ENCODE results near the gene LTBP3. TPM values are rescaled to one million over a fixed set of nuclear protein-coding genes. Genes with fewer than 3 reads are reported as not detected.
A peak's percentile ranks its signal among the peaks of the same experiment; 100 is the strongest.
"Not testable (repeated sequence)": the region's sequence is repeated elsewhere in the genome, so short reads cannot be mapped to it uniquely, and the experiment has no call there.

The LTBP3 gene
- total and polyA plus RNA-seq, 2 experiments from 2014 or later, result 53.7 to 85.3 TPM

- peaks cover 37% of the 10 kb centered on the region for H3K79me2 ChIP-seq
- H3K36me3 ChIP-seq (replicated peaks; ENCODE audit: insufficient read depth, low read depth), result no peaks in the 10 kb centered on the region
- H3K27ac ChIP-seq, result peak overlapping the region; percentile 97
- H3K9me3 ChIP-seq (ENCODE audit: low read depth), result no peaks in the 10 kb centered on the region
- 58% methylated on average over 31 of the region's 31 CpGs for WGBS (ENCODE audit: low lambda C conversion rate, missing lambda C conversion rate)
- DNase-seq (ENCODE audit: low spot score), result no peak
- H4K20me1 ChIP-seq (ENCODE audit: insufficient read depth, poor library complexity, severe bottlenecking), result peaks cover 3% of the 10 kb centered on the region
- H3K9me2 ChIP-seq (replicated peaks; ENCODE audit: insufficient read depth), result no peaks in the 10 kb centered on the region
- no peaks in the 10 kb centered on the region for H3K27me3 ChIP-seq
- peak overlapping the region; percentile 97 for H3K4me2 ChIP-seq
- peak overlapping the region; percentile 67 for H2AFZ ChIP-seq
- peaks cover 34% of the 10 kb centered on the region for H3K4me1 ChIP-seq (ENCODE audit: insufficient read depth)
- TF ChIP-seq, protein P1, sequence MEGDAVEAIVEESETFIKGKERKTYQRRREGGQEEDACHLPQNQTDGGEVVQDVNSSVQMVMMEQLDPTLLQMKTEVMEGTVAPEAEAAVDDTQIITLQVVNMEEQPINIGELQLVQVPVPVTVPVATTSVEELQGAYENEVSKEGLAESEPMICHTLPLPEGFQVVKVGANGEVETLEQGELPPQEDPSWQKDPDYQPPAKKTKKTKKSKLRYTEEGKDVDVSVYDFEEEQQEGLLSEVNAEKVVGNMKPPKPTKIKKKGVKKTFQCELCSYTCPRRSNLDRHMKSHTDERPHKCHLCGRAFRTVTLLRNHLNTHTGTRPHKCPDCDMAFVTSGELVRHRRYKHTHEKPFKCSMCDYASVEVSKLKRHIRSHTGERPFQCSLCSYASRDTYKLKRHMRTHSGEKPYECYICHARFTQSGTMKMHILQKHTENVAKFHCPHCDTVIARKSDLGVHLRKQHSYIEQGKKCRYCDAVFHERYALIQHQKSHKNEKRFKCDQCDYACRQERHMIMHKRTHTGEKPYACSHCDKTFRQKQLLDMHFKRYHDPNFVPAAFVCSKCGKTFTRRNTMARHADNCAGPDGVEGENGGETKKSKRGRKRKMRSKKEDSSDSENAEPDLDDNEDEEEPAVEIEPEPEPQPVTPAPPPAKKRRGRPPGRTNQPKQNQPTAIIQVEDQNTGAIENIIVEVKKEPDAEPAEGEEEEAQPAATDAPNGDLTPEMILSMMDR (IDR thresholded peaks at IDR 0.05; ENCODE audit: poor library complexity), result no peak
- TF ChIP-seq EZH2phosphoT487 (IDR thresholded peaks at IDR 0.05; ENCODE audit: low read depth, severe bottlenecking, unreplicated experiment), result no peak
- peak overlapping the region; percentile 88 for H3K4me3 ChIP-seq
Measured at GRCh38 chr11:65525546-65526480, 32.3 kb downstream of the LTBP3 start.

- TF ChIP-seq, protein P1 (IDR thresholded peaks at IDR 0.05; ENCODE audit: poor library complexity), result no peak
- TF ChIP-seq EZH2 (IDR thresholded peaks at IDR 0.05; ENCODE audit: borderline replicate concordance) (no peak), EZH2phosphoT487 (IDR thresholded peaks at IDR 0.05; ENCODE audit: low read depth, severe bottlenecking, unreplicated experiment) (no peak)
- Histone ChIP-seq H4K20me1 (ENCODE audit: insufficient read depth, poor library complexity, severe bottlenecking) (peaks cover 3% of the 10 kb centered on the region), H3K79me2 (peaks cover 37% of the 10 kb centered on the region), H3K9me2 (replicated peaks; ENCODE audit: insufficient read depth) (no peaks in the 10 kb centered on the region), H3K4me2 (peak within 1 kb of the TSS; percentile 97), H3K9me3 (ENCODE audit: low read depth) (no peaks in the 10 kb centered on the region), H3K27me3 (no peaks in the 10 kb centered on the region), H3K27ac (peak within 1 kb of the TSS; percentile 97), H3K4me1 (ENCODE audit: insufficient read depth) (peaks cover 34% of the 10 kb centered on the region), H3K36me3 (replicated peaks; ENCODE audit: insufficient read depth, low read depth) (no peaks in the 10 kb centered on the region), H2AFZ (peak within 1 kb of the TSS; percentile 67), H3K4me3 (peak within 1 kb of the TSS; percentile 88)
- peak; percentile 94 for DNase-seq (ENCODE audit: low spot score)
- under 1% methylated on average over 37 of the region's 82 CpGs for WGBS (ENCODE audit: low lambda C conversion rate, missing lambda C conversion rate)
Measured at GRCh38 chr11:65524741-65525545, 33.2 kb downstream of the LTBP3 start, which contains the start of gene SCYL1. SCYL1 (plus strand) TSS chr11:65525083; CDS start chr11:65525154, 71 bp downstream.

DNA sequence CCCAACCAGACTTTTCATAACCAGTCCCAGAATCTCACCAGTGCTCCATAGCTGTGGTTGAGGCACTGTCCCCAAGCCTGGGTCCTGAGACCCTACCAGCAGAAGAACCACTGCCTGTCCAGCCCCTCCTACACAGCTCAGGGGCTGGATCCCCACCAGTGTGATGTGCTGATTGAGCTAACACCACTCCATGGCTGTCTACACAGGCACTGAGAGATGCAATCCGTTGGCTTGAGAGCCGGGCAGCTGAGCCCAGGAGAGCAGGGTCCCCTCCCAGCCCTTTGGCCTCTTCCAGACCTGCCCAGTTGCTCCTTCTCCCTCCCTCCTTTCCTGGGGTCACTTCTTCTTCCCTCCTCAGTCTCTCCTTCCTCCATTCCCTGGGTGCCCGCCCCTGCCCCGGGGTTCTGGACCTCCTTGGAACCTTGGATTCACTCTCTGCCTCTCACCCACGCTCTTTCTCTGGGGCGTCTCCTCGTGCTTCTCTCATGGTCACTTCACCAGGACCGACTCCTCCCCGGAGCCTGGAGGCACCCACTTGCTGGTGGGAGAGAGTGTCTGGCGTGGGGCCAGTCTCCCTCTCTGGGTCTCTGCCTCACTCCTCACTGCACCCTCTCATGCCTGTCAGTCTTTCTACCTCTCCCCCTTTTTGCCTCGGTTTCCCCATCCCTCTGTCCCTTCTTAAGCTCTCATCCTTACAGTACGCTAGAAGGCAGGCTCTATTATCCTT is 34.0 kb downstream of the LTBP3 start:
- H3K27ac ChIP-seq, result peak overlapping the region; percentile 94
- peaks cover 37% of the 10 kb centered on the region for H3K79me2 ChIP-seq
- peak overlapping the region; percentile 72 for H3K4me2 ChIP-seq
- no peaks in the 10 kb centered on the region for H3K36me3 ChIP-seq (replicated peaks; ENCODE audit: insufficient read depth, low read depth)
- no peak for TF ChIP-seq EZH2phosphoT487 (IDR thresholded peaks at IDR 0.05; ENCODE audit: low read depth, severe bottlenecking, unreplicated experiment)
- peaks cover 3% of the 10 kb centered on the region for H4K20me1 ChIP-seq (ENCODE audit: insufficient read depth, poor library complexity, severe bottlenecking)
- H3K4me1 ChIP-seq (ENCODE audit: insufficient read depth), result peaks cover 34% of the 10 kb centered on the region
- no peaks in the 10 kb centered on the region for H3K9me3 ChIP-seq (ENCODE audit: low read depth)
- no peak overlapping the region for H2AFZ ChIP-seq
- no peaks in the 10 kb centered on the region for H3K9me2 ChIP-seq (replicated peaks; ENCODE audit: insufficient read depth)
- DNase-seq (ENCODE audit: low spot score), result no peak
- H3K27me3 ChIP-seq, result no peaks in the 10 kb centered on the region
- no peak overlapping the region for H3K4me3 ChIP-seq
- 45% methylated on average over 10 of the region's 12 CpGs for WGBS (ENCODE audit: low lambda C conversion rate, missing lambda C conversion rate)

GRCh38 chr11:65523631-65523968 is 34.6 kb downstream of the LTBP3 start:
- not testable (repeated sequence) for H3K36me3 ChIP-seq (replicated peaks; ENCODE audit: insufficient read depth, low read depth); H3K4me3 ChIP-seq; H4K20me1 ChIP-seq (ENCODE audit: insufficient read depth, poor library complexity, severe bottlenecking); DNase-seq (ENCODE audit: low spot score); H3K27me3 ChIP-seq; H3K9me3 ChIP-seq (ENCODE audit: low read depth); H3K9me2 ChIP-seq (replicated peaks; ENCODE audit: insufficient read depth); H2AFZ ChIP-seq
- Histone ChIP-seq H3K4me2 (peak overlapping the region; percentile 72), H3K4me1 (ENCODE audit: insufficient read depth) (peaks cover 34% of the 10 kb centered on the region), H3K79me2 (peaks cover 33% of the 10 kb centered on the region), H3K27ac (peak overlapping the region; percentile 94)
- WGBS (ENCODE audit: low lambda C conversion rate, missing lambda C conversion rate), result 61% methylated on average over 7 of the region's 7 CpGs

- DNase-seq (ENCODE audit: low spot score); H3K27me3 ChIP-seq; H3K9me2 ChIP-seq (replicated peaks; ENCODE audit: insufficient read depth); H4K20me1 ChIP-seq (ENCODE audit: insufficient read depth, poor library complexity, severe bottlenecking); H3K9me3 ChIP-seq (ENCODE audit: low read depth); H3K36me3 ChIP-seq (replicated peaks; ENCODE audit: insufficient read depth, low read depth); H2AFZ ChIP-seq; H3K4me3 ChIP-seq: not testable (repeated sequence)
- Histone ChIP-seq H3K27ac (peak overlapping the region; percentile 94), H3K4me2 (peak overlapping the region; percentile 72), H3K4me1 (ENCODE audit: insufficient read depth) (peaks cover 34% of the 10 kb centered on the region), H3K79me2 (peaks cover 30% of the 10 kb centered on the region)
- 22% methylated on average over 18 of the region's 18 CpGs for WGBS (ENCODE audit: low lambda C conversion rate, missing lambda C conversion rate)
Measured at GRCh38 chr11:65522718-65523630, 35.2 kb downstream of the LTBP3 start.
